Chondrocyte (in vitro differentiated cells): ENCODE results near the gene TECPR1. TPM values are rescaled to one million over a fixed set of nuclear protein-coding genes. Genes with fewer than 3 reads are reported as not detected.
A peak's percentile ranks its signal among the peaks of the same experiment; 100 is the strongest.

Experiments
- DNase-seq: peaks from one replicate; pipeline ENCODE4 v3.0.0; 2021; ENCODE audit warnings: mixed read lengths, low spot score
- H3K27ac Mint-ChIP-seq: one replicate; pipeline ENCODE4 v1.8.0; 2021; ENCODE audit warnings: mild to moderate bottlenecking, moderate library complexity, mixed read lengths; ENCODE audit not compliant: unreplicated experiment
- H3K27me3 Mint-ChIP-seq: 2 replicates; pipeline ENCODE4 v1.8.0; 2021; ENCODE audit warnings: low read depth, mixed read lengths
- H3K36me3 Mint-ChIP-seq: 2 replicates; pipeline ENCODE4 v1.8.0; 2021; ENCODE audit warnings: low read depth, mixed read lengths
- H3K4me1 Mint-ChIP-seq: 2 replicates; pipeline ENCODE4 v1.8.0; 2021; ENCODE audit warnings: low read depth, mild to moderate bottlenecking, mixed read lengths
- H3K4me3 Mint-ChIP-seq: one replicate; pipeline ENCODE4 v1.8.0; 2021; ENCODE audit warnings: mild to moderate bottlenecking, moderate library complexity, mixed read lengths; ENCODE audit not compliant: unreplicated experiment
- H3K9me3 Mint-ChIP-seq: 2 replicates; pipeline ENCODE4 v1.8.0; 2021; ENCODE audit warnings: low read depth, mixed read lengths
- CTCF ChIP-seq: fragments of 200-600 bp; sonication (generic); IDR thresholded peaks from 2 replicates; pipeline ENCODE4 v1.5.0; 2021; ENCODE audit warnings: antibody characterized with exemption, mild to moderate bottlenecking, moderate library complexity
- total RNA-seq: library from RNA; stranded (reverse); gene quantifications from 3 replicates; pipeline ENCODE4 v1.2.1, GENCODE V29; 2021

The TECPR1 gene
- total RNA-seq, 1 donor from 2014 or later = 27.3 TPM

GRCh38 chr7:98214811-98215321, 37.2 kb downstream of the TECPR1 start:
- no peak for TF ChIP-seq CTCF
- DNase-seq = peak; percentile 86
- peaks cover 19% of the 10 kb centered on the region for H3K4me1 Mint-ChIP-seq
- peaks cover 6% of the 10 kb centered on the region for H3K9me3 Mint-ChIP-seq
- H3K36me3 Mint-ChIP-seq = peaks cover 9% of the 10 kb centered on the region
- H3K4me3 Mint-ChIP-seq = no peak overlapping the region
- H3K27ac Mint-ChIP-seq = no peak overlapping the region
- H3K27me3 Mint-ChIP-seq = no peaks in the 10 kb centered on the region

GRCh38 chr7:98213888-98214810, 37.9 kb downstream of the TECPR1 start:
- TF ChIP-seq CTCF = no peak
- H3K4me1 Mint-ChIP-seq = peaks cover 15% of the 10 kb centered on the region
- H3K36me3 Mint-ChIP-seq = peaks cover 6% of the 10 kb centered on the region
- no peak overlapping the region for H3K4me3 Mint-ChIP-seq
- no peak overlapping the region for H3K27ac Mint-ChIP-seq
- no peaks in the 10 kb centered on the region for H3K27me3 Mint-ChIP-seq
- DNase-seq = peak; percentile 81
- peaks cover 4% of the 10 kb centered on the region for H3K9me3 Mint-ChIP-seq

- peak; percentile 55 for DNase-seq
- Mint-ChIP-seq H3K27me3 (no peaks in the 10 kb centered on the region), H3K9me3 (no peaks in the 10 kb centered on the region), H3K4me3 (no peak overlapping the region), H3K4me1 (peaks cover 9% of the 10 kb centered on the region), H3K36me3 (peaks cover 2% of the 10 kb centered on the region), H3K27ac (no peak overlapping the region)
- TF ChIP-seq CTCF = no peak
Measured at GRCh38 chr7:98213296-98213887, 38.6 kb downstream of the TECPR1 start.

GRCh38 chr7:98212532-98213041, 39.4 kb downstream of the TECPR1 start:
- no peak overlapping the region for H3K27ac Mint-ChIP-seq
- no peaks in the 10 kb centered on the region for H3K27me3 Mint-ChIP-seq
- no peak for TF ChIP-seq CTCF
- DNase-seq = peak; percentile 83
- peaks cover 5% of the 10 kb centered on the region for H3K4me1 Mint-ChIP-seq
- no peaks in the 10 kb centered on the region for H3K9me3 Mint-ChIP-seq
- H3K36me3 Mint-ChIP-seq = peaks cover 2% of the 10 kb centered on the region
- no peak overlapping the region for H3K4me3 Mint-ChIP-seq
